Measurements from ENCODE around the gene APOC1.
"Not testable (repeated sequence)": the region's sequence is repeated elsewhere in the genome, so short reads cannot be mapped to it uniquely, and the experiment has no call there.

APOC1 gene

DNA sequence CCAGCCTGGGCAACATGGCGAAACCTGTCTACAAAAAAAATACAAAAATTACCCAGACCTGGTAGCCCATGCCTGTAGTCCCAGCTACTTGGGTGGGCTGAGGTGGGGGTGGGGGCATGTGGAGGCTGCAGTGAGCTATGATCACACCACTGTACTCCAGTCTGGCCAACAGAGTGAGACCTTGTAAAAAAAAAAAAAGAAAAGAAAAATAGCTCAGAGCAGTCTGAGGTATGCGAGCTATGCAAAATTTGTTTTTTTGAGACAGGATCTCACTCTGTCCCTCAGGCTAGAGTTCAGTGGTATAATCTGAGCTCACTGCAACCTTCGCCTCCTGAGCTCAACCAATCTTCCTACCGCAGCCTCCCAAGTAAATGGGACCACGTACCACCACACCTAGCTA lies 30.5 kb upstream of the APOC1 start:
- no peak for TF ChIP-seq CTCF (IDR thresholded peaks at IDR 0.05; ENCODE audit: insufficient read depth, low read depth, low read length, missing control alignments)
- DNase-seq (ENCODE audit: low read depth) = no peak
- no peak overlapping the region for H3K4me3 ChIP-seq (ENCODE audit: low read depth, low read length)

GRCh38 chr19:44884566-44884965 lies 29.8 kb upstream of the APOC1 start:
- TF ChIP-seq CTCF (IDR thresholded peaks at IDR 0.05; ENCODE audit: insufficient read depth, low read depth, low read length, missing control alignments) = no peak
- no peak for DNase-seq (ENCODE audit: low read depth)
- H3K4me3 ChIP-seq (ENCODE audit: low read depth, low read length) = no peak overlapping the region

GRCh38 chr19:44886141-44886540 lies 28.3 kb upstream of the APOC1 start:
- no peak overlapping the region for H3K4me3 ChIP-seq (ENCODE audit: low read depth, low read length)
- DNase-seq (ENCODE audit: low read depth) = no peak
- TF ChIP-seq CTCF (IDR thresholded peaks at IDR 0.05; ENCODE audit: insufficient read depth, low read depth, low read length, missing control alignments) = no peak

- no peak for TF ChIP-seq CTCF (IDR thresholded peaks at IDR 0.05; ENCODE audit: insufficient read depth, low read depth, low read length, missing control alignments)
- no peak for DNase-seq (ENCODE audit: low read depth)
- H3K4me3 ChIP-seq (ENCODE audit: low read depth, low read length) = no peak overlapping the region
Measured at GRCh38 chr19:44887648-44888047, 26.8 kb upstream of the APOC1 start.

DNA sequence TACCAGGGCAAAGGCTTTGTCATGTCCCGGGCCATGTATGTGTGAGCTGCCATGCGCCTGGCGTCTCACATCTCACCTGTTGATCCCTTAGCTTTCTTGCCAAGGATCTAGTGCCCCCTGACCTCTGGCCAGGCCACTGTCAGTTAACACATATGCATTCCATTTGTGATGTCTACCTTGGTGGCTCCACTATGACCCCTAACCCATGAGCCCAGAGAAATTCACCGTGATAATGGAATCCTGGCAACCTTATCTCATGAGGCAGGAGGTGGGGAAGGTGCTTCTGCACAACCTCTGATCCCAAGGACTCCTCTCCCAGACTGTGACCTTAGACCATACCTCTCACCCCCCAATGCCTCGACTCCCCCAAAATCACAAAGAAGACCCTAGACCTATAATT lies 26.1 kb upstream of the APOC1 start:
- DNase-seq (ENCODE audit: low read depth); H3K4me3 ChIP-seq (ENCODE audit: low read depth, low read length): not testable (repeated sequence)

DNA sequence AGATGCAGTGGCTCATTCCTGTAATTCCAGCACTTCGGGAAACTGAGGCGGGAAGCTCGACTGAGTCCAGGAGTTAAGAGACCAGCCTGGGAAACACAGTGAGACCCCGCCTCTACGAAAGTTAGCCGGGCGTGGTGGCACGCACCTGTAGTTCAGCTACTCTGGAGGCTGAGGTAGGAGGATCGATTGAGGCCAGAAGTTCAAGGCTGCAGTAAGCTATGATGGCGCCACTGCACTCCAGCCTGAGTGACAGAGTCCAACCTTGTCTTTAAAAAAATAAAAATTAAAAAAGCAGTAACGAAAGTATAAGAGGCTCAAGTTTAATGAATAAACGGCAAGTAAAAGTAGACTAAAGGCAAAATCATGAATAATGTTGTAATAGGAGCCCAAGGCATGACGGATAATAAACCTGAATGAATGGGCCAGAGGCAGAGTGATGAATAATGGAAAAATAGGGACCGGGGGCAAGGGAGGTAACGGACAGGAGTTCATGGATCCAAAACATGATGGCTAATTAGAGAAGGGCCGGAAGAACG lies 24.5 kb upstream of the APOC1 start:
- TF ChIP-seq CTCF (IDR thresholded peaks at IDR 0.05; ENCODE audit: insufficient read depth, low read depth, low read length, missing control alignments) = no peak
- H3K4me3 ChIP-seq (ENCODE audit: low read depth, low read length) = peak overlapping the region; percentile 65
- peak; percentile 21 for DNase-seq (ENCODE audit: low read depth)

DNA sequence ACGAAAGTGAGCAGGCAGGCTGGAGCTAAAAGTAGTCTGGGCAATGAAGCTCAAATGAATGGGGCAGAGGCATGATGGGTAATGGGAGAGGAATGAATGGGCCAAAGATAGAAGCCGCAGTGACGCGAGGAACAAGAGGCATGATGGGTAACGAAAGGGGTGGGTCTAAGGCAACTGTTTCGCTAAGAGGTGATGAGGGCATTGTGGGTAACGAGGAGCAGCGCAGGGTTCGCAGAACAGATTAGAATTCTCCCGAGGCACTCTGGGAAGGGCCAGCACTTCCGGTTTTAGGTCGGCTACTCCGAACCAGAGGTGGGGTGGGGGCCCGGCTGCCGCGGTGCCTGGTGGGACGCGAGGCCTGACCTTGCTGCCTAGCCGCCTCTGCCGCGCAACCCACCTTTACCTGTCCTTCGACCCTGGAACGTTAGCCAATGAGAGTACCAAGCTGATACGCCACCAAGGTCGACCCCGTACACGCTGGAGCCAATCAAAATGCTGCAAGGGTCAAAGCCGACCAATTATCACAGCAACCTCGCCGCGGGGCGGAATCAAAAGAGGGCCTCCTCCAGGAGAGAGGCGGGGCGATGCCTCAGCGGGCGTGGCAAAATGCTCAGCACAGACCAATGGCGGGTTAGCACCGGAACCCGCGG lies 23.9 kb upstream of the APOC1 start:
- TF ChIP-seq CTCF (IDR thresholded peaks at IDR 0.05; ENCODE audit: insufficient read depth, low read depth, low read length, missing control alignments) = no peak
- no peak for DNase-seq (ENCODE audit: low read depth)
- H3K4me3 ChIP-seq (ENCODE audit: low read depth, low read length) = peak overlapping the region; percentile 65

All from GM12865 (cell line).